Type B pancreatic cell (in vitro differentiated cells): Measurements from ENCODE around the gene RBMS3. TPM values are rescaled to one million over a fixed set of nuclear protein-coding genes. Genes with fewer than 3 reads are reported as not detected.
A peak's percentile ranks its signal among the peaks of the same experiment; 100 is the strongest.

Source experiments
- DNase-seq: peaks from one replicate; pipeline ENCODE4 v3.0.0; 2021; ENCODE audit warnings: mixed read lengths; ENCODE audit not compliant: unreplicated experiment; ENCODE audit errors: extremely low spot score
- H3K27ac Mint-ChIP-seq: 2 replicates; pipeline ENCODE4 v1.8.0; 2021; ENCODE audit warnings: mild to moderate bottlenecking, mixed read lengths
- H3K27me3 Mint-ChIP-seq: 2 replicates; pipeline ENCODE4 v1.8.0; 2021; ENCODE audit warnings: mixed read lengths
- H3K36me3 Mint-ChIP-seq: 2 replicates; pipeline ENCODE4 v1.8.0; 2021; ENCODE audit warnings: mixed read lengths
- H3K4me1 Mint-ChIP-seq: one replicate; pipeline ENCODE4 v1.8.0; 2021; ENCODE audit warnings: mixed read lengths; ENCODE audit not compliant: unreplicated experiment
- H3K4me3 Mint-ChIP-seq: 2 replicates; pipeline ENCODE4 v1.8.0; 2021; ENCODE audit warnings: mild to moderate bottlenecking, mixed read lengths
- H3K9me3 Mint-ChIP-seq: 2 replicates; pipeline ENCODE4 v1.8.0; 2021; ENCODE audit warnings: mixed read lengths
- total RNA-seq: library from RNA; stranded (reverse); gene quantifications from 2 replicates; pipeline ENCODE4 v1.2.1, GENCODE V29; 2021; ENCODE audit warnings: low replicate concordance
- TF ChIP-seq, protein P1 (sequence below): fragments of 200-600 bp; sonication (generic); conservative IDR thresholded peaks from 2 replicates; pipeline ENCODE4 v1.5.0; 2021; ENCODE audit warnings: antibody characterized with exemption, mild to moderate bottlenecking

The RBMS3 gene
- total RNA-seq, 1 donor from 2014 or later, result 36.6 TPM

DNA sequence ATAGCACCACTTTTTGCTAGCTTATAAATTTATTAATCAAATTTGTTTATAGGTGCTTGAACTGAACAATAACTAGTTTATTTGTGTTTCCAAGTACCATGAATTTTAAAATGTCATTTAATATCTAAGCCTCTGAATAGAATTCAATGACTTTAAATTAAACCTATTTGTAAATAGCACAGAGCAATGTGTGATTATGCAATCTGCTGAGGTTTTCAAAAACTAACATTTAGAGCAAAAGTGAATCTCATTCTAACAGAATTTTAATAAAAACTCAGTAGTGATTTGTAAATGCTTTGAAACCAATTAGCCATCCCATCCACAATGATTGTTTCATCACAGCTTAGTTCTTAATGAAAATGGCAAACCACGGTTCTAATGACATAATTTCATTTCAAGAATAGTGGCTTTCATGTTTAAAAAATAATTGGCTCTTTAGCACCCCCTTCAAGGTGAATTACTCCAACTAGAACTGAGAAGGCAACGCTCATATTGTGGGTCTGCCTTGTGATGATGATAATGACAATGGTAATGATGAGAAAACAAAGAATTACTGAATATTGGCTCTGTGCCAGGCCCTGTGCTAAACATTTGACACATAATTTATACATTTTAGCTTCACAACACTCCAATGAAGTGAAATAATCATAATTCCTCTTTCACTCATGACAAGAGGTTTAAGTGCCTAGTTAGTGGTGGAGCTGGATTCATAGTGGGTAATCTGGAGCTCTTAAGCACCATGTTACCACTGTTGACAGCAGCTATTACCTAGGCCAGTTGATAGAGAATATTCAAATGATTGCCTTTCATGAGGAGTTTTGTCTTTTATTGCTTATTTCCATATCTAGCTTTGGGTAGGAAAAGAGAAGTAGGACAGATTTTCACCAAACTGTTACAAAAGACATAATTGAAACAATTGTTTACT lies 145.7 kb downstream of the RBMS3 start:
- Mint-ChIP-seq H3K9me3 (no peaks in the 10 kb centered on the region), H3K27ac (no peak overlapping the region), H3K27me3 (no peaks in the 10 kb centered on the region), H3K36me3 (peaks cover 4% of the 10 kb centered on the region), H3K4me1 (peaks cover 41% of the 10 kb centered on the region), H3K4me3 (no peak overlapping the region)
- no peak for DNase-seq
- TF ChIP-seq, protein P1, sequence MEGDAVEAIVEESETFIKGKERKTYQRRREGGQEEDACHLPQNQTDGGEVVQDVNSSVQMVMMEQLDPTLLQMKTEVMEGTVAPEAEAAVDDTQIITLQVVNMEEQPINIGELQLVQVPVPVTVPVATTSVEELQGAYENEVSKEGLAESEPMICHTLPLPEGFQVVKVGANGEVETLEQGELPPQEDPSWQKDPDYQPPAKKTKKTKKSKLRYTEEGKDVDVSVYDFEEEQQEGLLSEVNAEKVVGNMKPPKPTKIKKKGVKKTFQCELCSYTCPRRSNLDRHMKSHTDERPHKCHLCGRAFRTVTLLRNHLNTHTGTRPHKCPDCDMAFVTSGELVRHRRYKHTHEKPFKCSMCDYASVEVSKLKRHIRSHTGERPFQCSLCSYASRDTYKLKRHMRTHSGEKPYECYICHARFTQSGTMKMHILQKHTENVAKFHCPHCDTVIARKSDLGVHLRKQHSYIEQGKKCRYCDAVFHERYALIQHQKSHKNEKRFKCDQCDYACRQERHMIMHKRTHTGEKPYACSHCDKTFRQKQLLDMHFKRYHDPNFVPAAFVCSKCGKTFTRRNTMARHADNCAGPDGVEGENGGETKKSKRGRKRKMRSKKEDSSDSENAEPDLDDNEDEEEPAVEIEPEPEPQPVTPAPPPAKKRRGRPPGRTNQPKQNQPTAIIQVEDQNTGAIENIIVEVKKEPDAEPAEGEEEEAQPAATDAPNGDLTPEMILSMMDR, result no peak

DNA sequence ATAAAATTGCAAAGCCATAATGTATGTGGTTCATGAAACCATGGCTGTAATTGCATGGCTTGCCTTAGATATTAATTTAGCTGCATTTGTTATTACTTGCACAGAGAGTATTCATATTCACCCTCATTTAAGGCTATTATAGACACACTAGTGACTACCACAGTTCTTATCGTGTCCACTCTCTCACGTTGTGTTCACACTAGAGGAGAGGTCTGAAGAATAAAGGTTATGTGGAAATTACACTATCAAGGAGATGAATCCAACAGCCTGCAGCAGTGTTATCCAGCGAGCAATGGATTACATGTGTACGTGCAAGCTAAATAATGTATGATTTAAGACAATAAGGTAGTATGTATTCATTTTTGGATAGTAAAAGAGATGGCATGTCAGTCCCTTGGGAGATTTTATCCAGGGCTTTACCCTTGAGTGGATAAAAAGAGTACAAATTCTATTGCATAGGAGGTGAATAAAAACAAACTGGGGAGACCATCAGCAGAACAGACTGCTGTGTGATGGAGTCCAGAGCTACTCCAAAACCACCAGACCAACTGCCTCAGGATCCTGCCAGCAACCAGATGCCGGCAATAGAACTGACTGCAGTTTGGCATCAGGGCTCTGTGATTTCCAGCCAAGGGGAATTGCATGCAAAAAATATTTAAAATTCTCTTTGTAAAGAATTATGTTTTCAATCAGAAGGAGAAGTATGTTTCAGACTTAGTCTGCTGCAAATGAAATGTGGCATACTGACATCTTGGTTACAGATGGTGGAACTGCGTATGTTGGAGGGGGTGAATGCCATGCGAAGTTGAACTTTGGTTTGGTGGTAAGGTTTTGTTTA lies 146.6 kb downstream of the RBMS3 start:
- H3K9me3 Mint-ChIP-seq, result no peaks in the 10 kb centered on the region
- no peaks in the 10 kb centered on the region for H3K27me3 Mint-ChIP-seq
- H3K27ac Mint-ChIP-seq, result peak overlapping the region; percentile 13
- no peak overlapping the region for H3K4me3 Mint-ChIP-seq
- no peak for DNase-seq
- peaks cover 4% of the 10 kb centered on the region for H3K36me3 Mint-ChIP-seq
- TF ChIP-seq, protein P1, result no peak
- peaks cover 41% of the 10 kb centered on the region for H3K4me1 Mint-ChIP-seq

DNA sequence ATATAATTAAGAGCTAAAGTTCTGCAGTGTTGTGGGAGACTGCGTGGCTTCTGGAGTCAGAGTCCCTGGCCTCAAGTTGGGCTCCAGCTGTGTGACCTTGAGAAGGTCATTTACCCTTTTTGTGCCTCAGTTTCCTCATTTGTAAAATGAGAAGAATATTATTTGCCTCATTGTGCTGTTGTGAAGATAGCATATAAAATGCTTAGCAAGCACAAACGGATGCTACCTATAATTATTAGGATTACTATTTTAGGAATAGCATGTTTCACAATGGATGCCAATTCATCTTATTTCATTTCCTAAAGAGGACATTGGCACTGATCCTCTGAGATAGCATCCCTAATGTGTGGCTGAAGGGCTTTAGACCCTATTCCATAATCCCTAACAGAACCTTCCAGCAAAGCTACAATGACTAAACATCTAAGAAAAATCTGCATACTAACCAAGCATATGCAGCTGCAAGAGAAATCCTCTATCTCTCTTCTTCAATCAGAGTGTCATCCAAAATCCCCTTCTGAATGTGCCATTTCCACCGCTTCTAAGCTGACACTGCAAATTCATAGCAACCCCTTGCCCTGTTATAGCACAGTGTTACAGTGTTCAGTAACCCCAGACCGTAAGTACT lies 148.3 kb downstream of the RBMS3 start:
- no peaks in the 10 kb centered on the region for H3K27me3 Mint-ChIP-seq

DNA sequence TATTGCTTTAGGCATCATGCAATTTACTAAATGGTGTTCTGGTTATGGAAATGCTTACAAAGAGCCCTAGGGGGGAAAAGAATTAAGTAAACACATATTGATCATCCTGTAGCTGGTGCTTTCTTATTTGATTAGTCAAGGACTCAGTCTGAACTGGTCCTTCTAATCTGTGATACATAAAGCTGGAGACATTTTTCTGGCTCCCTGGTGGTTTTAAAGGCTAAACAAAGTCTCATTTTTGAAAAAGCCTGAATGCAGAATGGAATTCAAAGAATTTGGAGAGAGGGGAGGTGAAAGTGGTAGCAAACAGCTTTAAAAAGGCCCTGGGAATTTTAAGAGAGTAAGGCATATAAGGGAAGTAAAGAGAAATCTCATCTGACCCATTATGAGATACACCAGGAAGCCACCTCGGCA lies 149.7 kb downstream of the RBMS3 start:
- Mint-ChIP-seq H3K9me3 (peaks cover 4% of the 10 kb centered on the region), H3K36me3 (peaks cover 11% of the 10 kb centered on the region), H3K4me1 (peaks cover 33% of the 10 kb centered on the region), H3K27me3 (no peaks in the 10 kb centered on the region), H3K27ac (peak overlapping the region; percentile 16), H3K4me3 (no peak overlapping the region)
- TF ChIP-seq, protein P1, result no peak
- DNase-seq, result no peak

More for the DNA sequence above, 148.3 kb downstream of the RBMS3 start:
- Mint-ChIP-seq H3K27ac (no peak overlapping the region), H3K36me3 (peaks cover 3% of the 10 kb centered on the region), H3K4me3 (peak overlapping the region; percentile 31), H3K9me3 (no peaks in the 10 kb centered on the region), H3K4me1 (peaks cover 33% of the 10 kb centered on the region)
- TF ChIP-seq, protein P1, result no peak
- no peak for DNase-seq

GRCh38 chr3:29436612-29437323 lies 155.9 kb downstream of the RBMS3 start:
- Mint-ChIP-seq H3K9me3 (peaks cover 4% of the 10 kb centered on the region), H3K36me3 (peaks cover 18% of the 10 kb centered on the region), H3K4me1 (peaks cover 20% of the 10 kb centered on the region), H3K27ac (no peak overlapping the region), H3K27me3 (no peaks in the 10 kb centered on the region), H3K4me3 (no peak overlapping the region)
- no peak for DNase-seq
- TF ChIP-seq, protein P1, result no peak
